IMR-90 (cell line): Measurements from ENCODE around the gene TMEM19.

Experiments used
- CEBPB ChIP-seq: IDR thresholded peaks from 2 replicates; pipeline ENCODE4 v1.6.1; 2012; ENCODE audit warnings: low read depth, low read length, improper control_type of control experiment
- MAFK ChIP-seq: IDR thresholded peaks from 2 replicates; pipeline ENCODE4 v1.6.1; 2012; ENCODE audit warnings: low read depth, low read length, improper control_type of control experiment
- MXI1 ChIP-seq: IDR thresholded peaks from 2 replicates; pipeline ENCODE4 v1.6.1; 2012; ENCODE audit warnings: low read depth, mild to moderate bottlenecking, low read length, moderate library complexity, borderline replicate concordance
- POLR2A ChIP-seq: IDR thresholded peaks from 2 replicates; pipeline ENCODE4 v1.6.1; 2012; ENCODE audit warnings: mild to moderate bottlenecking, low read depth, low read length
- RCOR1 ChIP-seq: IDR thresholded peaks from 2 replicates; pipeline ENCODE4 v1.6.1; 2012; ENCODE audit warnings: mild to moderate bottlenecking, low read length, improper control_type of control experiment; ENCODE audit not compliant: insufficient replicate concordance
- SMC3 ChIP-seq: fragments of 150-350 bp; IDR thresholded peaks from 2 replicates; pipeline ENCODE4 v1.6.1; 2016; ENCODE audit warnings: low read depth, mild to moderate bottlenecking, antibody characterized with exemption, low read length, moderate library complexity
- TF ChIP-seq, protein P1 (sequence below): conservative IDR thresholded peaks from 2 replicates; pipeline ENCODE4 v1.5.1; 2012; ENCODE audit warnings: mild to moderate bottlenecking, low read depth, low read length, improper control_type of control experiment
- TF ChIP-seq, protein P2 (sequence below): fragments of 150-350 bp; IDR thresholded peaks from 2 replicates; pipeline ENCODE4 v1.6.1; 2017; ENCODE audit warnings: mild to moderate bottlenecking, antibody characterized with exemption, low read length, low read depth

DNA sequence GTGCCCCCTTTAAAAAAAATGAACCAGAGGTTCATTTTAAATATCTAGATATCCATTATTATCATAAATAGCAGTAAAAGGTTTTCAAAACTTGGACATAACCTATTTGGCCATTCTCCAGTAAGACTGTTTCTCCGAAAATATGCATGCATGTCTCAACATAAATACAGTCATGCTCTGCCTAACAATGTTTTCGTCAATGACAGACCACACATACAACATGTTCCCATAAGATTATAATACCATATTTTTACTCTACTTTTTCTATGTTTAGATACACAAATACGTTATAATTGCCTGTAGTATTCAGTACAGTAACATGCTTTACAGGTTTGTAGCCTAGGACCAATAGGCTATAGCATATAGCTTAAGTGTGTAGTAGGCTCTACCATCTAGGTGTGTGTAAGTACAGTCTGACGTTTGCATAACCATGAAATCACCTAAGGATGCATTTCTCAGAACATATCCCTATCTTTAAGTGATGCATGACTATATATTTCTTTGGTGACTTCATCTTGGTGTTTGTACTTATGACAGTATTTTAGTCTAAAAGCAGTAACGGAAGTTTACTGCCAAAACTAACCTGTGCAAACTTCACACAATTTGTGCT, 3.2 kb downstream of the TMEM19 start:
- TF ChIP-seq POLR2A (no peak), SMC3 (no peak), MAFK (no peak), RCOR1 (no peak), MXI1 (no peak), CEBPB (no peak)
- TF ChIP-seq, protein P1, sequence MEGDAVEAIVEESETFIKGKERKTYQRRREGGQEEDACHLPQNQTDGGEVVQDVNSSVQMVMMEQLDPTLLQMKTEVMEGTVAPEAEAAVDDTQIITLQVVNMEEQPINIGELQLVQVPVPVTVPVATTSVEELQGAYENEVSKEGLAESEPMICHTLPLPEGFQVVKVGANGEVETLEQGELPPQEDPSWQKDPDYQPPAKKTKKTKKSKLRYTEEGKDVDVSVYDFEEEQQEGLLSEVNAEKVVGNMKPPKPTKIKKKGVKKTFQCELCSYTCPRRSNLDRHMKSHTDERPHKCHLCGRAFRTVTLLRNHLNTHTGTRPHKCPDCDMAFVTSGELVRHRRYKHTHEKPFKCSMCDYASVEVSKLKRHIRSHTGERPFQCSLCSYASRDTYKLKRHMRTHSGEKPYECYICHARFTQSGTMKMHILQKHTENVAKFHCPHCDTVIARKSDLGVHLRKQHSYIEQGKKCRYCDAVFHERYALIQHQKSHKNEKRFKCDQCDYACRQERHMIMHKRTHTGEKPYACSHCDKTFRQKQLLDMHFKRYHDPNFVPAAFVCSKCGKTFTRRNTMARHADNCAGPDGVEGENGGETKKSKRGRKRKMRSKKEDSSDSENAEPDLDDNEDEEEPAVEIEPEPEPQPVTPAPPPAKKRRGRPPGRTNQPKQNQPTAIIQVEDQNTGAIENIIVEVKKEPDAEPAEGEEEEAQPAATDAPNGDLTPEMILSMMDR, result no peak
- TF ChIP-seq, protein P2, sequence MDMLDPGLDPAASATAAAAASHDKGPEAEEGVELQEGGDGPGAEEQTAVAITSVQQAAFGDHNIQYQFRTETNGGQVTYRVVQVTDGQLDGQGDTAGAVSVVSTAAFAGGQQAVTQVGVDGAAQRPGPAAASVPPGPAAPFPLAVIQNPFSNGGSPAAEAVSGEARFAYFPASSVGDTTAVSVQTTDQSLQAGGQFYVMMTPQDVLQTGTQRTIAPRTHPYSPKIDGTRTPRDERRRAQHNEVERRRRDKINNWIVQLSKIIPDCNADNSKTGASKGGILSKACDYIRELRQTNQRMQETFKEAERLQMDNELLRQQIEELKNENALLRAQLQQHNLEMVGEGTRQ, result no peak
